Loucy (cell line): ENCODE data around the gene IGF1R.

Experiments
- H2AFZ ChIP-seq: fragments of 200-600 bp; sonication (generic); 2 replicates; pipeline ENCODE4 v1.6.0; 2016; ENCODE audit warnings: antibody characterized with exemption, mild to moderate bottlenecking, low read length, moderate library complexity
- H3F3A ChIP-seq: fragments of 200-600 bp; 2 replicates; pipeline ENCODE4 v1.6.0; 2016; ENCODE audit warnings: antibody characterized with exemption, low read depth, mild to moderate bottlenecking
- H3K27me3 ChIP-seq: fragments of 200-600 bp; sonication (generic); 2 replicates; pipeline ENCODE4 v1.6.1; 2014; ENCODE audit warnings: low read length, mild to moderate bottlenecking; ENCODE audit not compliant: insufficient read depth, poor library complexity, severe bottlenecking
- H3K36me3 ChIP-seq: fragments of 200-600 bp; sonication (generic); 2 replicates; pipeline ENCODE4 v1.6.1; 2016; ENCODE audit warnings: low read length; ENCODE audit not compliant: insufficient read depth
- H3K4me1 ChIP-seq: fragments of 200-600 bp; sonication (generic); 2 replicates; pipeline ENCODE4 v1.5.1; 2014; ENCODE audit warnings: low read length, mild to moderate bottlenecking; ENCODE audit not compliant: insufficient read depth, poor library complexity, severe bottlenecking
- H3K4me2 ChIP-seq: fragments of 200-600 bp; sonication (generic); 2 replicates; pipeline ENCODE4 v1.6.0; 2014; ENCODE audit warnings: antibody characterized with exemption, low read length, low read depth, mild to moderate bottlenecking; ENCODE audit not compliant: poor library complexity, severe bottlenecking
- H3K4me3 ChIP-seq: fragments of 200-600 bp; sonication (generic); 2 replicates; pipeline ENCODE4 v1.5.1; 2014; ENCODE audit warnings: low read length, mild to moderate bottlenecking, mixed read lengths; ENCODE audit not compliant: poor library complexity, severe bottlenecking
- H3K79me2 ChIP-seq: fragments of 200-600 bp; sonication (generic); 2 replicates; pipeline ENCODE4 v1.6.1; 2014; ENCODE audit warnings: low read length; ENCODE audit not compliant: insufficient read depth
- H3K9ac ChIP-seq: fragments of 200-600 bp; sonication (generic); 2 replicates; pipeline ENCODE4 v1.6.0; 2014; ENCODE audit warnings: mild to moderate bottlenecking, low read depth, low read length, moderate library complexity; ENCODE audit not compliant: poor library complexity, severe bottlenecking
- H3K9me2 ChIP-seq: fragments of 200-600 bp; sonication (generic); replicated peaks from 2 replicates; pipeline ENCODE4 v1.6.1; 2016; ENCODE audit warnings: low read depth, low read length, mixed read lengths
- H3K9me3 ChIP-seq: fragments of 200-600 bp; sonication (generic); 2 replicates; pipeline ENCODE4 v1.6.1; 2014; ENCODE audit warnings: mild to moderate bottlenecking, antibody characterized with exemption, low read length, low read depth; ENCODE audit not compliant: insufficient read depth
- H4K20me1 ChIP-seq: fragments of 200-600 bp; sonication (generic); 2 replicates; pipeline ENCODE4 v1.6.0; 2014; ENCODE audit warnings: antibody characterized with exemption, low read length, mild to moderate bottlenecking; ENCODE audit not compliant: insufficient read depth, poor library complexity, severe bottlenecking
- EZH2phosphoT487 ChIP-seq: fragments of 200-600 bp; IDR thresholded peaks from 2 replicates; pipeline ENCODE4 v1.6.1; 2018; ENCODE audit warnings: antibody characterized with exemption, mild to moderate bottlenecking, moderate library complexity, borderline replicate concordance
- TF ChIP-seq, protein P1 (sequence below): fragments of 200-600 bp; sonication (generic); conservative IDR thresholded peaks from 2 replicates; pipeline ENCODE4 v1.5.1; 2014; ENCODE audit warnings: mild to moderate bottlenecking, antibody characterized with exemption, low read length

IGF1R gene

GRCh38 chr15:98933406-98933805 is 285.1 kb downstream of the IGF1R start:
- Histone ChIP-seq H3K36me3 (peaks cover 43% of the 10 kb centered on the region; the same call in 1 of the 2 replicates), H3F3A (no peaks in the 10 kb centered on the region), H3K9ac (no peak overlapping the region), H3K4me1 (no peaks in the 10 kb centered on the region), H4K20me1 (no peaks in the 10 kb centered on the region), H3K9me3 (no peaks in the 10 kb centered on the region), H2AFZ (no peak overlapping the region), H3K4me2 (no peak overlapping the region), H3K9me2 (no peaks in the 10 kb centered on the region), H3K27me3 (no peaks in the 10 kb centered on the region), H3K79me2 (no peaks in the 10 kb centered on the region), H3K4me3 (no peak overlapping the region)
- TF ChIP-seq, protein P1, sequence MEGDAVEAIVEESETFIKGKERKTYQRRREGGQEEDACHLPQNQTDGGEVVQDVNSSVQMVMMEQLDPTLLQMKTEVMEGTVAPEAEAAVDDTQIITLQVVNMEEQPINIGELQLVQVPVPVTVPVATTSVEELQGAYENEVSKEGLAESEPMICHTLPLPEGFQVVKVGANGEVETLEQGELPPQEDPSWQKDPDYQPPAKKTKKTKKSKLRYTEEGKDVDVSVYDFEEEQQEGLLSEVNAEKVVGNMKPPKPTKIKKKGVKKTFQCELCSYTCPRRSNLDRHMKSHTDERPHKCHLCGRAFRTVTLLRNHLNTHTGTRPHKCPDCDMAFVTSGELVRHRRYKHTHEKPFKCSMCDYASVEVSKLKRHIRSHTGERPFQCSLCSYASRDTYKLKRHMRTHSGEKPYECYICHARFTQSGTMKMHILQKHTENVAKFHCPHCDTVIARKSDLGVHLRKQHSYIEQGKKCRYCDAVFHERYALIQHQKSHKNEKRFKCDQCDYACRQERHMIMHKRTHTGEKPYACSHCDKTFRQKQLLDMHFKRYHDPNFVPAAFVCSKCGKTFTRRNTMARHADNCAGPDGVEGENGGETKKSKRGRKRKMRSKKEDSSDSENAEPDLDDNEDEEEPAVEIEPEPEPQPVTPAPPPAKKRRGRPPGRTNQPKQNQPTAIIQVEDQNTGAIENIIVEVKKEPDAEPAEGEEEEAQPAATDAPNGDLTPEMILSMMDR, result no peak
- TF ChIP-seq EZH2phosphoT487, result no peak

DNA sequence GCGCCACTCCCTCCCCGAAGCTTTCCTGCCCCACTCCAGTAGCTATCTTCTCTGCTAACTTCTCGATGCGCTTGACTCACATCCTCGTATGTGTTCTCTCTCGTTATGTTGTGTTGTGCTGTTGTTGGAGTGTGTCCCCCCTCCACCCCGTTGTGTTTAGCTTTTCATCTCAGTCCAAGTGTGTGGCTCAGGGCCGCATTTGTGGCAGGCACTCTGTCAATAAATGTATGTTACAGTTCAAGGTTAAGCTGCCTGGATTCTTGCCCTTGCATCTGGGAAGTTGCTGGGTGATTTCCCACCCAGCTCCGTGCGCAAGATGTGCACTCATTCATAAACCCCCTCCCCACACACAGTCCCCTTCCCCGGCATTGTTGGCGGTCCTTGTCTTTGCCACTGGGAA is 287.4 kb downstream of the IGF1R start:
- Histone ChIP-seq H3F3A (no peaks in the 10 kb centered on the region), H3K9me3 (no peaks in the 10 kb centered on the region), H3K4me2 (no peak overlapping the region), H3K36me3 (peaks cover 43% of the 10 kb centered on the region; the same call in 1 of the 2 replicates), H4K20me1 (no peaks in the 10 kb centered on the region), H2AFZ (no peak overlapping the region), H3K4me3 (no peak overlapping the region), H3K4me1 (no peaks in the 10 kb centered on the region), H3K27me3 (no peaks in the 10 kb centered on the region), H3K9ac (no peak overlapping the region), H3K79me2 (no peaks in the 10 kb centered on the region), H3K9me2 (no peaks in the 10 kb centered on the region)
- TF ChIP-seq, protein P1, result no peak
- TF ChIP-seq EZH2phosphoT487, result no peak

GRCh38 chr15:98937413-98938104 is 289.2 kb downstream of the IGF1R start:
- TF ChIP-seq, protein P1, result no peak
- Histone ChIP-seq H3K36me3 (peaks cover 39% of the 10 kb centered on the region; the same call in 1 of the 2 replicates), H4K20me1 (no peaks in the 10 kb centered on the region), H3K4me2 (no peak overlapping the region), H3K27me3 (no peaks in the 10 kb centered on the region), H3K79me2 (no peaks in the 10 kb centered on the region), H2AFZ (no peak overlapping the region), H3K4me1 (no peaks in the 10 kb centered on the region), H3K9me3 (no peaks in the 10 kb centered on the region), H3K9me2 (no peaks in the 10 kb centered on the region), H3K9ac (no peak overlapping the region), H3K4me3 (no peak overlapping the region), H3F3A (no peaks in the 10 kb centered on the region)
